Vagina (tissue), 2 donors: ENCODE results near the gene IGFL4. TPM values are rescaled to one million over a fixed set of nuclear protein-coding genes. Genes with fewer than 3 reads are reported as not detected.

Experiments
- DNase-seq, 2 donors: peaks; one replicate each; pipeline ENCODE4 v3.0.0-alpha.2; 2017; ENCODE audit errors: extremely low spot score in 2 of 2
- H3K27ac ChIP-seq: fragments of 200-600 bp; sonication (generic); one replicate; pipeline ENCODE4 v1.5.1; 2019
- H3K27me3 ChIP-seq: fragments of 200-600 bp; sonication (generic); one replicate; pipeline ENCODE4 v1.5.1; 2019
- H3K36me3 ChIP-seq, 2 donors: fragments of 200-600 bp; sonication (generic); one replicate each; pipeline ENCODE4 v1.5.1; 2017 to 2019
- H3K4me1 ChIP-seq: fragments of 200-600 bp; sonication (generic); one replicate; pipeline ENCODE4 v1.5.1; 2019
- H3K4me3 ChIP-seq, 2 donors: fragments of 200-600 bp; sonication (generic); 1 replicate in 1 of 2; 2 replicates in 1 of 2; pipeline ENCODE4 v1.5.1; 2016 to 2019
- H3K9me3 ChIP-seq: fragments of 200-600 bp; sonication (generic); one replicate; pipeline ENCODE4 v1.5.1; 2019
- CTCF ChIP-seq, 3 experiments: fragments of 450-650 bp in 2 of 3; fragments of 200-600 bp in 1 of 3; sonication (generic) in 1 of 3; IDR thresholded peaks; one replicate each; pipeline ENCODE4 v1.5.1; 2017 to 2019; ENCODE audit warnings: antibody characterized with exemption in 3 of 3, mild to moderate bottlenecking in 2 of 3, moderate library complexity in 2 of 3
- POLR2A ChIP-seq, 2 donors: fragments of 450-650 bp; IDR thresholded peaks; one replicate each; pipeline ENCODE4 v1.6.1; 2017; ENCODE audit warnings: antibody characterized with exemption in 2 of 2, mild to moderate bottlenecking in 2 of 2, moderate library complexity in 2 of 2
- POLR2AphosphoS5 ChIP-seq, 2 donors: sonication (generic); formaldehyde crosslinking; IDR thresholded peaks; one replicate each; pipeline ENCODE4 v1.9.0; 2017; ENCODE audit warnings: antibody characterized with exemption in 2 of 2, mild to moderate bottlenecking in 2 of 2, low read depth in 1 of 2; ENCODE audit not compliant: insufficient read depth in 1 of 2
- intact Hi-C: fragments of 100-400 bp; cut with DNase I; formaldehyde crosslinking; loops from one replicate; pipeline ENCODE4 v1.15.1; 2023
- total RNA-seq: library from RNA; depleted of rRNA; stranded (reverse); fragments of >200 nt; gene quantifications from one replicate; pipeline ENCODE4 v1.2.3, GENCODE V29; 2016

IGFL4 gene
- total RNA-seq, 1 donor from 2014 or later: not detected

DNA sequence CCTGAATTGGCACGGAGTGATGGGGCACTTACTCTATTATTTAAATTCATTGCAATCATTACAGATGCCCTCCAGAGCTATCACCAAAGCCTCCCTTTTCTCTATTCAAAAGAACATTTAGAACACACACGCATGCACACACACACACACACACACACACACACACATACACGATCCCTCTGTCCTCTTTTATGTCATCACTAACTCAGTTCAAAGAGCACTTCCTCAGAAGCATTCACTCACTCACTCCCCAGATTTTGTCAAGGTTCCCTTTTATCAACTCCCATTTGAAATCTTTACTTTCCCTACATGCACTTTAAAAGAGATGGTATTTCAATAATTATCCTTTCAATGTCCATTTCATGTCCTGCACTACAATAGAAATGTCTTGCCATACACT lies 22.4 kb upstream of the IGFL4 start:
- no peaks in the 10 kb centered on the region for H3K27me3 ChIP-seq
- TF ChIP-seq CTCF (IDR thresholded peaks at IDR 0.05) (no peak), POLR2AphosphoS5 (IDR thresholded peaks at IDR 0.05; ENCODE audit: insufficient read depth in 1 of 2, low read depth in 1 of 2) (no peak), POLR2A (IDR thresholded peaks at IDR 0.05) (no peak)
- no peaks in the 10 kb centered on the region for H3K36me3 ChIP-seq
- no peaks in the 10 kb centered on the region for H3K9me3 ChIP-seq
- H3K4me3 ChIP-seq: no peak overlapping the region
- H3K27ac ChIP-seq: no peak overlapping the region
- no peaks in the 10 kb centered on the region for H3K4me1 ChIP-seq
- DNase-seq: no peak
- intact Hi-C loops: no loop called here

DNA sequence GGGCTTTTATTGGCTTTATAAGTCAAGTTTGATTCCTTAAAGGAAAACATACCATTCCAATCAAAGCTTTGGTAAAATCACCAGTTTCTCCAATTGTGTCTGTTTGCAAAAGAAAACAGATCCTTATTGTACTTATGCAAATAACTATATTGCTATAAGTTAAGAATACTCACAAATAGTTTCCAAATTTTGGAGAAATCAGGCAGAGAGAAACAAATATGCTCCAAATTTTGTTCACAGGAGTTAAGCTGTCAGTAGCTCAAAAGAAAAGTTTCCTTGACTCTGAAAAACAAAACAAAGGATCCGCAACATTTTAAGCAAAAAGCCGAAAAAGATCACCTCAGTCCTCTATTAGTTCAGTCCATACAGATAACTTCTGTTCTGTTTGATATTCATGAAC lies 19.2 kb upstream of the IGFL4 start:
- H3K36me3 ChIP-seq: no peaks in the 10 kb centered on the region
- no peak for DNase-seq
- no peaks in the 10 kb centered on the region for H3K9me3 ChIP-seq
- H3K27me3 ChIP-seq: no peaks in the 10 kb centered on the region
- TF ChIP-seq POLR2A (IDR thresholded peaks at IDR 0.05): no peak
- no peak for TF ChIP-seq CTCF (IDR thresholded peaks at IDR 0.05)
- no peak for TF ChIP-seq POLR2AphosphoS5 (IDR thresholded peaks at IDR 0.05; ENCODE audit: insufficient read depth in 1 of 2, low read depth in 1 of 2)
- no peak overlapping the region for H3K27ac ChIP-seq
- H3K4me1 ChIP-seq: no peaks in the 10 kb centered on the region
- intact Hi-C loops: no loop called here
- no peak overlapping the region for H3K4me3 ChIP-seq

DNA sequence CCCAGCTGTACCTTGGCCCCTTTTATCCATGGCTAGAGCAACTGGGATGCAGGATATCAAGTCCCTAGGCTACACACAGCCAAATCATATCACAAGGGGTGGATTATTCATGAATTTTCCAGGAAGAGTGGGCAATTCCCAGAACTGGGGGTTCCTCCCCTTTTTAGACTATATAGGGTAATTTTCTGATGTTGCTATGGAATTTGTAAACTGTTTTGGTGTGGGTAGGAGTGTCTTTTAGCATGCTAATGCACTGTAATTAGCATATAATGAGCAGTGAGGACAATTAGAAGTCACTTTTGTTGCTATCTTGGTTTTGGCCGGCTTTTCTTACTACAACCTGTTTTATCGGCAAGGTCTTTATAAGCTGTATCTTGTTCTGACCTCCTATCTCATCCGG lies 18.0 kb upstream of the IGFL4 start:
- Histone ChIP-seq H3K27me3 (no peaks in the 10 kb centered on the region), H3K9me3 (no peaks in the 10 kb centered on the region), H3K27ac (no peak overlapping the region), H3K36me3 (no peaks in the 10 kb centered on the region), H3K4me3 (no peak overlapping the region), H3K4me1 (no peaks in the 10 kb centered on the region)
- intact Hi-C loops: no loop called here
- DNase-seq: no peak
- TF ChIP-seq CTCF (IDR thresholded peaks at IDR 0.05) (no peak), POLR2A (IDR thresholded peaks at IDR 0.05) (no peak), POLR2AphosphoS5 (IDR thresholded peaks at IDR 0.05; ENCODE audit: insufficient read depth in 1 of 2, low read depth in 1 of 2) (no peak)

GRCh38 chr19:46056536-46056935 lies 15.7 kb upstream of the IGFL4 start:
- H3K36me3 ChIP-seq: no peaks in the 10 kb centered on the region

GRCh38 chr19:46052896-46053295 lies 12.1 kb upstream of the IGFL4 start:
- H3K27ac ChIP-seq: no peak overlapping the region
- TF ChIP-seq POLR2AphosphoS5 (IDR thresholded peaks at IDR 0.05; ENCODE audit: insufficient read depth in 1 of 2, low read depth in 1 of 2) (no peak), POLR2A (IDR thresholded peaks at IDR 0.05) (no peak), CTCF (IDR thresholded peaks at IDR 0.05) (no peak)
- no peak overlapping the region for H3K4me3 ChIP-seq
- H3K36me3 ChIP-seq: no peaks in the 10 kb centered on the region
- H3K9me3 ChIP-seq: no peaks in the 10 kb centered on the region
- H3K4me1 ChIP-seq: no peaks in the 10 kb centered on the region
- intact Hi-C loops: no loop called here
- no peaks in the 10 kb centered on the region for H3K27me3 ChIP-seq
- DNase-seq: no peak

More at GRCh38 chr19:46056536-46056935, 15.7 kb upstream of the IGFL4 start:
- Histone ChIP-seq H3K9me3 (no peaks in the 10 kb centered on the region), H3K27me3 (no peaks in the 10 kb centered on the region), H3K4me3 (no peak overlapping the region), H3K4me1 (no peaks in the 10 kb centered on the region), H3K27ac (no peak overlapping the region)
- TF ChIP-seq POLR2AphosphoS5 (IDR thresholded peaks at IDR 0.05; ENCODE audit: insufficient read depth in 1 of 2, low read depth in 1 of 2) (no peak), CTCF (IDR thresholded peaks at IDR 0.05) (no peak), POLR2A (IDR thresholded peaks at IDR 0.05) (no peak)
- DNase-seq: no peak
- intact Hi-C loops: no loop called here
